GM13976 (cell line): ENCODE measurements around the gene RNF166.

Experiments
- DNase-seq: peaks from one replicate; pipeline ENCODE4 v3.0.0; 2012; ENCODE audit warnings: low spot score
- in situ Hi-C: fragments of 300-500 bp; cut with MboI; formaldehyde crosslinking; loops from one replicate; pipeline ENCODE4 v1.12.0; 2022; ENCODE audit warnings: low sequenced_read_pairs, mixed read lengths, inconsistent platforms; ENCODE audit not compliant: unreplicated experiment
- TF ChIP-seq, protein P1 (sequence below): IDR thresholded peaks from 2 replicates; pipeline ENCODE4 v1.5.1; 2012; ENCODE audit warnings: borderline replicate concordance, mild to moderate bottlenecking; ENCODE audit not compliant: insufficient read depth; ENCODE audit errors: extremely low read depth, missing control alignments, control extremely low read depth

Gene RNF166

DNA sequence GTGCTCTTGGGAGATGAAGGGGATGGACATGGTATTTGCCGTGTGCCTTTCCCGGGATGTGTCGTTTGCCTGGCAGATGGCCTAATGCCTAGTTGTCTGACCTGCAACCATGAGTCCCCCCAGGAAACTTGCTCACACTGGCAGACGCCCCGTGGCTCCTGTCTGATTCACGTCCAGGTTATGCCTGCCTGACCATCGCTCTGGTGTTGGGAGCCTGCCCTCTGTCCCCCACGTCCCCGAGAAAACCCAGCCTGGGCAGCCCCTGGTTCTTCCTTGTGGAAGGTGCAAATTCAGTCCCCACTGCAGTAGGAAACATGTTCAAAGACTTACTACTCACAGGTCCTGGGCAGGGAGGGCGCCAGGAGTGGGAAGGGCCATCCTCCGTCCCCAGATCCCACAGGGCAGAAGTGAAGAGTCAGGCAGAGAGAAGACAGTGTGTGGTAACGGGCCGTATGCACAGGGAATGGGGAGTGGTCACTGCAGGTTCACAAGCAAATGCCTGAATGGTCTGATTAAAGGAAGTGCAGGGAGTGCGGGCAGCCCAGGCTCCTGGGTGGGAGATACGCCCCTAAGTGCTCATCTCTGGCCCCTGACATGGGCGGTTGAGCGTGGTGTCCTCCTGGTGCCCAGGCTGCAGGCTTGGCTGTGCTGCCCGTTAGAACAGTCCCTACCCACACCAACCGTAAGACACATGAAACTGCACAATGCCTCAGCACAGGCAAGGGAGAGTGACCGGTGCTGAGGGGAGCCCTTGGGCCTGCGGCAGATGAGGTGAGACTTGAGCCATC, 15.7 kb downstream of the RNF166 start:
- TF ChIP-seq, protein P1, sequence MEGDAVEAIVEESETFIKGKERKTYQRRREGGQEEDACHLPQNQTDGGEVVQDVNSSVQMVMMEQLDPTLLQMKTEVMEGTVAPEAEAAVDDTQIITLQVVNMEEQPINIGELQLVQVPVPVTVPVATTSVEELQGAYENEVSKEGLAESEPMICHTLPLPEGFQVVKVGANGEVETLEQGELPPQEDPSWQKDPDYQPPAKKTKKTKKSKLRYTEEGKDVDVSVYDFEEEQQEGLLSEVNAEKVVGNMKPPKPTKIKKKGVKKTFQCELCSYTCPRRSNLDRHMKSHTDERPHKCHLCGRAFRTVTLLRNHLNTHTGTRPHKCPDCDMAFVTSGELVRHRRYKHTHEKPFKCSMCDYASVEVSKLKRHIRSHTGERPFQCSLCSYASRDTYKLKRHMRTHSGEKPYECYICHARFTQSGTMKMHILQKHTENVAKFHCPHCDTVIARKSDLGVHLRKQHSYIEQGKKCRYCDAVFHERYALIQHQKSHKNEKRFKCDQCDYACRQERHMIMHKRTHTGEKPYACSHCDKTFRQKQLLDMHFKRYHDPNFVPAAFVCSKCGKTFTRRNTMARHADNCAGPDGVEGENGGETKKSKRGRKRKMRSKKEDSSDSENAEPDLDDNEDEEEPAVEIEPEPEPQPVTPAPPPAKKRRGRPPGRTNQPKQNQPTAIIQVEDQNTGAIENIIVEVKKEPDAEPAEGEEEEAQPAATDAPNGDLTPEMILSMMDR, result no peak
- in situ Hi-C loops, result no loop called here
- no peak for DNase-seq

DNA sequence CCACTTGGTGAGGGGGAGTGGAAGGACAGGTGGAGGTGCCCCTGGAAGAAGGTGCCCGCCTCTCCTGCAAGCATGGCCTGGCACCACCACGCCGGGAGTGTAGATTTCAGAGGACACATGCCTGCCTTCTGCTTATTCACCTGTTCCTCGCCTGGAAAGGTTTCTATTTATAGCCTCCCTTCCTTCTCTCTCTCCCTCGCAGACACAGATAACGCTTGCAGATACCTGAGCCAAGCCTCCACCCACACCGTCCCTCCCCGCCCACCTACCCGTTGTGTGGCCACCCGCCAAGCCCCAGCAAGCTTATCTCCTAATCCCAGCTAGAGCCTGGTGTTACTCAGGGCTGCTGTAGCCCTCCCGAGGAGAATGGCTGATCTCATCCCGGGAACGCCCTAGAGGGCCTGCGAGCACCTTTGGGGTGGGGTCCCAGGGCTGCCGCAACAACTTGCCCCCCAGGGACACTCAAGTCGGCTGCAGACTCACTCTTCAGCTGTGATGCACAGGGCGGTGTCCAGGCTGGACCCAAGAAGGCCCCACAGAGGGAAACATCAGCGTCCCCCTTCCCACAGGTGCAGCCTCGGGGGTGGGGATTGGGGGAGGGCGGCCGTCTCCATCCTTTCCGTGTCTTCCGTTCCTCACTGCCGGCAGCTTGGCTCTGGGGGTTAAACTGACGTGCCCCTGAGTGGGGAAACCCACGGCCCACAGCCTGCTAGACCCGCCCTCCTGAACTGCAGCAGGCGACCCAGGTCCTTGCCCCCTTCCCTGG, 18.0 kb downstream of the RNF166 start:
- TF ChIP-seq, protein P1, result no peak
- in situ Hi-C loops, result no loop called here
- no peak for DNase-seq

DNA sequence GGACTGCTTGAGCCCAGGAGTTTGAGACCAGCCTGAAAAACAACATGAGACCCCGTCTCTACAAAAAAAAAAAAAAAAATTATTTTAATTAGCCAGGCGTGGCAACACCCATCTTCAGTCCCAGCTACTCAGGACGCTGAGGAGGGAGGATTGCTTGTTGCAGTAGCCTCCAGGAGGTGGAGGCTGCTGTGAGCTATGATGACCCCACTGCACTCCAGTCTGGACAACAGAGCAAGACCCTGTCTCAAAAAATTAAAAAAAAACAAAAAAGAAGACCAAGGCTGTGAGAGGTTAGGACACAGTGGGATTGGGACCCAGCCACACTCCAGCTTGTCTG, 18.6 kb downstream of the RNF166 start:
- in situ Hi-C loops, result no loop called here
- TF ChIP-seq, protein P1, result no peak
- DNase-seq, result no peak

DNA sequence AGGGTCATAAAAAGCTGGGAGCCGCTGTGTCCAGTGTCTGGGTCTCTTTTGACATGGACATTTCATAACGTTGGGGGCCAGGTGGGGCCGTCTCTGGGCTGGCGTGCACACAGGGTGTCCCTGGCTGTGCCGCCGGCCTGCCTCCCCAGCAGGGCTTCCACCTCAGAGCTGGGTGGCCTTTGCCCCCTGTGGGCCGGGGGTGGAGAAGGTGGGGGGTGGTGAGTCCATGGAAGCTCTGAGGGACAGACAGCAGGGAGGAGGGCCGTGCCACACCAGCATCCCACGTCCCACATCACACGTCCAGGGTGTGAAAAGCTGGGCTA, 19.0 kb downstream of the RNF166 start:
- in situ Hi-C loops, result no loop called here
- DNase-seq, result no peak
- TF ChIP-seq, protein P1, result no peak

DNA sequence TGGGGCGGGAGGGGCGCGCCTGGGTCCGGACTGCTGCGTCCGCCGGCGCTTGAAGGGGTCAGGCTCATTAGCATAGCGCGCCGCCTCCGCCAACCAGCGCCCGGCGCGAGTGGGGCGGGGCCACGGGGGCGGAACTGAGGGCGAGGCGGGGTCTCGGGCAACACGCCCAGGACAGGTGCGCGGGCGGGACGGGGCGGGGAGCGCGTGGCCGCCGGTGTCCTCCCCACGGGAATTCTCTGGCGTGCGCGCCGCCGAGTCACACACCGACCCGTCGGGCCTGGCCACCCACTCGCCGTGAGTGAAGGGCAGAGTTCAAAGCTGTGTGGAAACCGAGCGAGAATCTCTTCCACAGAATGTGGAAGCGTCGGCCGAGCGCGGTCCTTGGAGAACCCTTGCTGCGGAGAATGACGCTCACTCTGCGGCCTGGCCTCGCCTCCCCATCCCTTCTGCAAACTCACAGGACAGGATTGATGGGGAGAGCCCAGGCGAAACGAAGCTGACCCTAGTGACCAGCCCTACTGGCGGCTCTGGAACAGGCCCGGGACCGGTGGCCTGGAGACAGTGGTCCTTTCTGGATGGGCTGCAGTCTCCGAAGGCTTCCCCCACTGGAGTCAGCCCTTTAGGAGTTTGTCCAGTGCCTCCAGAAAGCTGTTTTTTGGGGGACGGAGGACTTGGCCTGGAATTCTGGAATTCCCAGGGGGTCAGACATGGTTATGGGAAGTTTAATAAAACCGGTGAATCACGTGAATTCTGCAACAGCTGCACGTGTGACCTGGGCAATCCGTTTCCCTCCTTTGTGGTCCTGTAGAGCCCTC, 19.6 kb downstream of the RNF166 start, which contains the start of gene SNAI3:
Gene SNAI3, minus strand, starts transcription at position 69 of the 815 bp plus-strand sequence. CDS start 101 bp downstream, outside the sequence.
- DNase-seq, result peak; percentile 96
- in situ Hi-C loops, result no loop called here
- TF ChIP-seq, protein P1, result no peak

DNA sequence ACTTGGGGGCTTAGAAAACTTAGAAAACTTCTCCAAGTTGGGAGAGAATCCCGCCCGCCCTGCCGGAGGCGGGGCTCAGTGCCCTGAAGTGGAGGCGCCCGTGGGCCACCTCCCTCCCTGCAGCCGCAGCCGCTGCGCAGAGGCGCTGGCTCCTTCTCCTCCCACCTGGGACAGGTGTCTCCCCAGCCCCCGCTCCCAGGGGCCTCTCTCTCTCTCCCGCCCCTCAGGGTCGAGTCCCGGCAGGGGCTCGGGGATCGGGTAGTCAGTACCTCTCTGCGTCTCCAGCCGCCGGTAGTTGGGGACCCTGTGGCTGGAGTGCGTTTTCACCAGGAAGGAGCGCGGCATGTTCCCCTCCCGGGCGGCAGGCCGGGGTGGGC, 20.2 kb downstream of the RNF166 start:
- TF ChIP-seq, protein P1, result no peak
- DNase-seq, result peak; percentile 63
- in situ Hi-C loops, result no loop called here
